Measurements from ENCODE around the gene HDGF.

The HDGF gene

DNA sequence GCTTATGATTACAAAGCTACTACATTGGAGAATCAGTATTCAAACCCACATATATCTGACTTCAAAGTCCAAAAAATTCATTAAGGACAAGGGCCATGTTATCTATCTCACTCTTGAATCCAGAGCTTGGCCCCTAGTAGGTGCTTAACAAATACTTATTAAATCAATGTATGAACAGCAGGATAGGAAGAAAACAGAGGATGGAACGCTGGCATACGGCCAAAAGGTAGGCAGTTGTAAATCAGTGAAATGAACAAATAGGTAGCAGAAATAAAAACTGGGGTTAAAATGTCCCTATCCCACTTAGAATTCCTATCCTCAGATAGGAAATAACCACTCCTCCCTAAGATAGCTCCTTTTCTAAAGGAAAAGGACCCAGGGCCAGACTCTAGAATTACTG lies 12.6 kb downstream of the HDGF start:
- DNase-seq (ENCODE audit: low read depth, low spot score): no peak
- H3K4me3 ChIP-seq (ENCODE audit: low read depth, low read length): no peak overlapping the region
- TF ChIP-seq, protein P1, sequence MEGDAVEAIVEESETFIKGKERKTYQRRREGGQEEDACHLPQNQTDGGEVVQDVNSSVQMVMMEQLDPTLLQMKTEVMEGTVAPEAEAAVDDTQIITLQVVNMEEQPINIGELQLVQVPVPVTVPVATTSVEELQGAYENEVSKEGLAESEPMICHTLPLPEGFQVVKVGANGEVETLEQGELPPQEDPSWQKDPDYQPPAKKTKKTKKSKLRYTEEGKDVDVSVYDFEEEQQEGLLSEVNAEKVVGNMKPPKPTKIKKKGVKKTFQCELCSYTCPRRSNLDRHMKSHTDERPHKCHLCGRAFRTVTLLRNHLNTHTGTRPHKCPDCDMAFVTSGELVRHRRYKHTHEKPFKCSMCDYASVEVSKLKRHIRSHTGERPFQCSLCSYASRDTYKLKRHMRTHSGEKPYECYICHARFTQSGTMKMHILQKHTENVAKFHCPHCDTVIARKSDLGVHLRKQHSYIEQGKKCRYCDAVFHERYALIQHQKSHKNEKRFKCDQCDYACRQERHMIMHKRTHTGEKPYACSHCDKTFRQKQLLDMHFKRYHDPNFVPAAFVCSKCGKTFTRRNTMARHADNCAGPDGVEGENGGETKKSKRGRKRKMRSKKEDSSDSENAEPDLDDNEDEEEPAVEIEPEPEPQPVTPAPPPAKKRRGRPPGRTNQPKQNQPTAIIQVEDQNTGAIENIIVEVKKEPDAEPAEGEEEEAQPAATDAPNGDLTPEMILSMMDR (IDR thresholded peaks at IDR 0.05; ENCODE audit: low read depth, low read length): no peak
- in situ Hi-C loops (cut with HindIII; ENCODE audit: low sequenced_read_pairs): no loop called here

DNA sequence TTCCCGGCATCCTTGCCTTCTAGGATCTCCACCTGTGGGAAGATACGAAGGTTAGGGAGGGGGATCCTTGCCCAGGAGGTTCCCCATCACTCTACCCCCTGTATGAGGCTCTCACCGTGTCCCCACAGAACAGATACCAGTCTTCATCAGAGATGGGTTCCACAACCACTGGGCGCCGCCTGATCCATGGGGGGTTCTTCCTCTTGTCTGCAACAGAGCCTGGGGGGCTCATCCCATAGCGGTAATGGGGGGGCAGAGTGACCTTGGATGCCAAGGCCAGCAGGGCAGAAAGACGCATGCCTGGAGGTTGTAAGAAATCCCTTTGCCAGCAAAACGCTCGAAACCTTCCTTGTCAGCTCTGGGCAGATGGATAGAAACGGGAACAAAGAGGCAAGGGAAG lies 13.1 kb downstream of the HDGF start:
- in situ Hi-C loops (cut with HindIII; ENCODE audit: low sequenced_read_pairs): no loop called here
- no peak overlapping the region for H3K4me3 ChIP-seq (ENCODE audit: low read depth, low read length)
- TF ChIP-seq, protein P1 (IDR thresholded peaks at IDR 0.05; ENCODE audit: low read depth, low read length): no peak
- no peak for DNase-seq (ENCODE audit: low read depth, low spot score)

DNA sequence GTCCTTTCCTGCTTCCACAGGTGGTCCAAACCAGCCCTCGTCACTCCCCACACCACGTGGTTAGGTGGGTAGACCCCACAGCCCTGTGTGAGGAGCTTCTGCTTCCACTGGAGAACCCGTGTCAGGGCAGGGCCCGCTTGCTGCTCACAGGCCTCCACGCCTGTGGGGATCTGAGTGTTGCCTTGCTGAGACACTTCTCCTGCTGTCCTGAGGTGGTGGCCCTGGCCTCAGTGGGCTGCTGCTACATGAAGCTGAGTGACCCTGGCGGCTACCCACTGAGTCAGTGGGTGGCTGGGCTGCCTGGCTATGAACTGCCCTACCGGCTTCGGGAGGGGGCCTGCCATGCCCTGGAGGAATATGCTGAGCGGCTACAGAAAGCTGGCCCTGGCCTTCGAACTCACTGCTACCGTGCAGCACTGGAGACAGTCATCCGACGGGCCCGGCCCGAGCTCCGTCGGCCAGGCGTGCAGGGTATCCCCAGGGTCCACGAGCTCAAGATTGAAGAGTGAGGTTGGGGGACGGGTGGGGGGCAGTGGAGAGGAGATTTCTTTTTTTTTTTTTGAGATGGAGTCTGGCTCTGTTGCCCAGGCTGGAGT lies 17.4 kb downstream of the HDGF start:
- TF ChIP-seq, protein P1 (IDR thresholded peaks at IDR 0.05; ENCODE audit: low read depth, low read length): no peak
- no peak for DNase-seq (ENCODE audit: low read depth, low spot score)
- H3K4me3 ChIP-seq (ENCODE audit: low read depth, low read length): no peak overlapping the region
- in situ Hi-C loops (cut with HindIII; ENCODE audit: low sequenced_read_pairs): no loop called here

DNA sequence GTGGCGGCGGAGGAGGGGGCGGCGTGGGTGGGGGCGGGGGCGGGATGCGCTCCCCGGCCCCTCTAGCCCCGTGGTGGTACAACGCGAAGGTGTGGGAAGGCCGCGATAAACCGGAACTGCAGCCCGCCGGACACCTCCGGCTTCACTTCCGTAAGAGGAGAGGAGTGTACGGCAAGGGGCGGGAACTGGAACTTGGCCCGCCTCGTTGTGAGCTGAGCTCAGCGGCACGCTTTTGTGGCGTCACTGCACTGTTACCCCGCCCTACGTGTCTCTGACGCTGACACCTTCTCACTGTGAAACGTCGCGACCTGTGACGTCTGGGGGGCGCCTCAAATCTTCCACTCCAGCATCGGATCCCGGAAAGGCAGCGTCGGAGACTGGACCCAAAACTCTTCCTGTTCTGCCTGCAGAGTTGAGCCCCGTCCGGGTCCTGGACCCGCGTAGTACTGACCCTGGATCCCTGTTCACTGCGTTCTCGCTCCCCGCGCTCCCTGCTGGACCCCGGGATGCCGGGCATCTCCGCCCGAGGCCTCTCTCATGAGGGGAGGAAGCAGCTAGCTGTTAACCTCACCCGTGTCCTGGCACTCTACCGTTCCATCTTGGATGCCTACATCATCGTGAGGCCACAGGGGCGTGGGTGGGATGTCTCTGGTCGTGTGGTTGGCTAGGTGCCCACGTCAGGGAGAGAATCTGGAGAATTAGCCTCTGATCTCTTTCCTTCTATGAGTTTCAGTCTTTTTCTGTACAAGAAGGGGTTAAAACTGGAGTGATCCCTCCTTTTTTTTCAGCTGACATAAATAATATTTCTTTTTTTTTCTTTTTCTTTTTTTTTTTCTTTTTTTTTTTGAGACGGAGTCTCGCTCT lies 22.6 kb downstream of the HDGF start, which contains the start of gene ISG20L2:
Gene ISG20L2, minus strand, starts transcription at position 168 of the 864 bp plus-strand sequence. CDS start 1,114 bp downstream, outside the sequence.
- in situ Hi-C loops (cut with HindIII; ENCODE audit: low sequenced_read_pairs): no loop called here
- H3K4me3 ChIP-seq (ENCODE audit: low read depth, low read length): peak within 1 kb of the TSS; percentile 96
- TF ChIP-seq, protein P1 (IDR thresholded peaks at IDR 0.05; ENCODE audit: low read depth, low read length): no peak
- peak; percentile 99 for DNase-seq (ENCODE audit: low read depth, low spot score)

DNA sequence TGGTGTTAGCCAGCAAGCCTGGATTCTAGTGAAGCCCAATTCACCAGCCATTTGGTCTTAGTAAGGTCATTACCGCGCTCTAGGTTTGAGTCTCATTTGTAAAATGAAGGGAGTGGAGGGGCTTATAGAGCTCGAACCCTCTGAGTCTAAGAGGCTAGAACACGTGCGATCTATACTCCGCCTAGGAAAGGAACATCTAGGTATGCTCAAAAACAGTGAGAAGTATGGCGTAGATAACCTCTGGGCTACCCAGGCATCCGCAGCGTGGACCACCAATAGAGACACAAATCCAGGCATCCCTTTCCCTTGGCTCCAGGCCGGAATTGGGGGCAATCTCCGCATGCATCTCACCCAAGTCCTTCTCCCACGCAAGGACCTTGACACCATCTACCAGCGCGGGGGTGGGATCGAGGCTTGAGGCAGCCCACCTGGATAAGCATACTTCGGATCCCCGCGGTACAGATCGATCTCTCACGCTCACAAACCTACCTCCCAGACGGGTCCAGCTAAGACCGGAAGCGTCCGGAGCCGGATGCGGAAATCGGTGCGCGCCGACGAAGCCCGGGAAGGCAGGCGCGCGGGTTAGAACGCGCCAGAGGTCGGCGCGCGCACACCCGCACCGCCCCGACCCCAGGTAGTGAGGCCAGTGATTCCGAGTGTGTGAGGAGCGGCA lies 23.4 kb downstream of the HDGF start, which contains the start of gene METTL25B:
Gene METTL25B, plus strand, starts transcription at position 544 of the 673 bp plus-strand sequence. CDS start 636 bp downstream, outside the sequence.
- in situ Hi-C loops (cut with HindIII; ENCODE audit: low sequenced_read_pairs): no loop called here
- TF ChIP-seq, protein P1 (IDR thresholded peaks at IDR 0.05; ENCODE audit: low read depth, low read length): no peak
- peak; percentile 78 for DNase-seq (ENCODE audit: low read depth, low spot score)
- H3K4me3 ChIP-seq (ENCODE audit: low read depth, low read length): peak within 1 kb of the TSS; percentile 96

DNA sequence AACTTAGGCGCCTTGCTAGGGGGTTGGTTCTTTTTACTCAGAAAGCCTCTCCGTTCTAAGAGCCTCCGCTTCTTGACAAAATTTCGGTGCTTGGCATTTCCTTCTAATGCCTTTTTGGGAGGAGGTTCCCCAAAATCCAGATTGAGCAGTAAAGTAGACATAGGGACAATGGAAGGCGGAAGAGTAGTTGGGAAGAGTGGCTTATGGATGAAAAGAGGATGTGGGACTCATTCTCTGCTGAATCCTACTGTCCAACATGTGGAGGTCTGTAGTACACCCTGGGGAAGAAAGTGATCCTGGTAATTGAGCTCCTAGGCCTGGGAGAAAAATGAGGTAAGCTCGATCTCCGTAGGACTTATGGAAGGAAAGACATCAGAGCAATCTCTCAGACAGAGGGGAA lies 24.0 kb downstream of the HDGF start:
- DNase-seq (ENCODE audit: low read depth, low spot score): no peak
- in situ Hi-C loops (cut with HindIII; ENCODE audit: low sequenced_read_pairs): no loop called here

More for the DNA sequence above, 24.0 kb downstream of the HDGF start:
- TF ChIP-seq, protein P1 (IDR thresholded peaks at IDR 0.05; ENCODE audit: low read depth, low read length): no peak
- H3K4me3 ChIP-seq (ENCODE audit: low read depth, low read length): peak overlapping the region; percentile 96

All from astrocyte of the spinal cord (primary cell).